T-helper 2 cell treated with Interferon-gamma antibody and Interleukin-4, amounts not matched to agents 100 ng/mL and 5 ng/mL, for 36 hours (primary cell): Measurements from ENCODE around the gene PTGER4. TPM values are rescaled to one million over a fixed set of nuclear protein-coding genes. Genes with fewer than 3 reads are reported as not detected.

ENCODE experiments used
- intact Hi-C: fragments of 100-400 bp; cut with micrococcal nuclease; formaldehyde crosslinking; loops from one replicate; pipeline ENCODE4 v1.15.1; 2023
- total RNA-seq: library from RNA; stranded (reverse); gene quantifications from 2 replicates; pipeline ENCODE4 v1.2.3, GENCODE V29; 2022

PTGER4 gene
- total RNA-seq, 1 donor from 2014 or later, result 84.2 TPM

DNA sequence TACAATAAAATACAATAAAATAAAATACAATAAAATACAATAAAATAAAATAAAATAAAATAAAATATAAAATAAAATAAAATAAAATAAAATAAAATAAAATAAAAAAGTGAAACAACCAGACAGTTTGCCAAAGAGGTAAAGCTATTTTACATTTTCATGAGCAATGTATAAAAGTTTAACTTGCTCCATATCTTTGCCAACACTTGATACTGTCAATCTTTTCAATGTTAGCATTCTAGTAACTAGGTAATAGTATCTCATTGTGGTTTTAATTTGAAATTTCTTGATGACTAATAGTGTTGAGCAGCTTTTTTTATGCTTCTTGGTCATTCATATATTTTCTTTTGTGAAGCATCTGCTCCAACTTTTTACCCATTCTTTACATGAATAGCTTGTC is 58.8 kb downstream of the PTGER4 start:
- intact Hi-C loops, result loop anchor here (5.0 kb wide), 1 partner anchor 251 kb away; no protein-coding TSS in a partner anchor

Other genes with a start within 250 kb of the PTGER4 start
- 16.2 and 18.8 TPM in 2 replicates for gene TTC33, start 76.0 kb downstream of the PTGER4 start, total RNA-seq
- 61.3 and 69.3 TPM in 2 replicates for gene PRKAA1, start 118.5 kb downstream of the PTGER4 start, total RNA-seq
- gene RPL37, start 155.3 kb downstream of the PTGER4 start, total RNA-seq, result 1,530 and 1,537 TPM in 2 replicates
- gene CARD6, start 161.5 kb downstream of the PTGER4 start, total RNA-seq, result 4.4 and 5.0 TPM in 2 replicates
- not detected in 2 replicates for gene C7, start 229.6 kb downstream of the PTGER4 start, total RNA-seq